ENCODE data around the gene CNNM3. TPM values are rescaled to one million over a fixed set of nuclear protein-coding genes. Genes with fewer than 3 reads are reported as not detected.

The CNNM3 gene
- total RNA-seq, 6 experiments from 2014 or later: 11.5 to 37.6 (median 21.6) TPM

GRCh38 chr2:96867756-96868554 is 51.9 kb downstream of the CNNM3 start:
- peak overlapping the region; percentile 92 to 96 (median 94) for H3K27ac ChIP-seq
- H3K9me3 ChIP-seq: no peaks in the 10 kb centered on the region
- no peak for ATAC-seq
- intact Hi-C loops (cut with DNase I): loop anchor here in 1 of 2 donors (10.0 kb wide), 1 partner anchor 53 kb away; the partner anchor contains the start of gene CNNM3
- H3K4me3 ChIP-seq: peak overlapping the region; percentile 80 to 98 (median 97)
- WGBS (ENCODE audit: insufficient coverage, low coverage, low lambda C conversion rate, missing lambda C conversion rate): 18% methylated on average over 6 of the region's 27 CpGs
- H3K36me3 ChIP-seq: peaks cover 0 to 32% (median 18%) of the 10 kb centered on the region in 4 donors
- H3K4me1 ChIP-seq: peaks cover 0 to 45% (median 9%) of the 10 kb centered on the region in 4 donors
- no peak for DNase-seq
- no peak for TF ChIP-seq POLR2A (IDR thresholded peaks at IDR 0.05)
- TF ChIP-seq CTCF (IDR thresholded peaks at IDR 0.05): no peak
- H3K27me3 ChIP-seq: no peaks in the 10 kb centered on the region

DNA sequence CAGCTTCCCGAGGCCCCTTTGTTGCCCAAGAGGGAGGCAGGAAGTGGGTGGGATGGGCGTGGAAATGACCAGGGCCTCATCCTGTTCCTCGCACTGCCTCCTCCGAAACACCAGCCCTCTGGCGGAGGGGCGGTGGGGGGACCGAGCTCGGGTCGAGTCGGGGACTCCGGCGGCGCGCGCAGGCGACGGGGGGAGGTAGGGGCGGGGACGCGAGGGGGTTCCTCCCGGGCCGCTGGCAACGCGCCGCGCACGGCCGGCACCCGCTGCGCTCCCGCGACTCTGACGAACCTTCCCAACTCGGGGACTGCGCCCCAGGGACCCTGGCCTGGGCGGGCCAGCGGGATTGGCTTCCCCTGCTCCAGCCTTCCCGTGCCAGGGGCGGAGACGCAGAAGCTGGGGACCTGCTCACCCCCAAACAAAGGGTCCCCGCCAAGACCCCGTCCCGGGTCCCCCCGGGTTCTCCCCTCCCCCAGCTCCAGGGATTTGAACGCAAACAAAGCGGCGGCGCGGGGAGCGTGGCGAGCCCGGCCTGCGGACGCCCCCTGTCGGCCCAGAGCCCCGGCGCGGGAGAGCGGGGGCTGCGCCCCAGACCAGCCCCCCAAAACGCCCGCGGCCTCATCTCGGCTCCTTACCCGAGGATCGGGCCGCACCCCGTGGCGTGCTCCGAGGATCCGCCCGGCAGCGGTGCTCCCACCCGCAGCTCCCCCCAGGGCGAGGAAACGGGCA is 52.6 kb downstream of the CNNM3 start:
- Histone ChIP-seq H3K4me3 (peak overlapping the region; percentile 80 to 98 (median 97)), H3K4me1 (peaks cover 0 to 42% (median 9%) of the 10 kb centered on the region in 4 donors), H3K9me3 (no peaks in the 10 kb centered on the region), H3K27me3 (no peaks in the 10 kb centered on the region), H3K36me3 (peaks cover 0 to 24% (median 14%) of the 10 kb centered on the region in 4 donors), H3K27ac (peak overlapping the region; percentile 92 to 96 (median 94))
- intact Hi-C loops (cut with DNase I): loop anchor here in 1 of 2 donors (10.0 kb wide), 1 partner anchor 54 kb away; the partner anchor contains the start of gene CNNM3
- DNase-seq (peak; percentile 90 to 91 (median 90)), ATAC-seq (peak; percentile 70 to 78 (median 77))
- no CpG with 5 or more reads among the region's 76 CpGs for WGBS (ENCODE audit: insufficient coverage, low coverage, low lambda C conversion rate, missing lambda C conversion rate)
- TF ChIP-seq CTCF (IDR thresholded peaks at IDR 0.05) (peak; percentile 58 to 72 (median 68)), POLR2A (IDR thresholded peaks at IDR 0.05) (peak; percentile 81)

GRCh38 chr2:96869281-96869821 is 53.3 kb downstream of the CNNM3 start:
- Histone ChIP-seq H3K27ac (peak overlapping the region; percentile 92 to 96 (median 94)), H3K27me3 (no peaks in the 10 kb centered on the region), H3K4me1 (peaks cover 0 to 36% (median 9%) of the 10 kb centered on the region in 4 donors), H3K4me3 (peak overlapping the region; percentile 80 to 98 (median 97)), H3K9me3 (no peaks in the 10 kb centered on the region), H3K36me3 (peaks cover 0 to 19% (median 9%) of the 10 kb centered on the region in 4 donors)
- TF ChIP-seq CTCF (IDR thresholded peaks at IDR 0.05) (peak in 2 of 4 donors; percentile 1 to 7), POLR2A (IDR thresholded peaks at IDR 0.05) (no peak)
- intact Hi-C loops (cut with DNase I): loop anchor here in 1 of 2 donors (10.0 kb wide), 1 partner anchor 55 kb away; the partner anchor contains the start of gene CNNM3
- peak; percentile 79 to 87 (median 81) for DNase-seq
- ATAC-seq: peak; percentile 31 to 48 (median 40)
- WGBS (ENCODE audit: insufficient coverage, low coverage, low lambda C conversion rate, missing lambda C conversion rate): no CpG with 5 or more reads among the region's 64 CpGs
